GM18873 (cell line): ENCODE data around the gene HMG20A.

ENCODE experiments used
- ATAC-seq: cut with Tn5 transposase; IDR thresholded peaks from one replicate; pipeline ENCODE4 v1.9.1; 2021; ENCODE audit warnings: mild to moderate bottlenecking, moderate library complexity, moderate number of reproducible peaks; ENCODE audit not compliant: unreplicated experiment, low FRiP score

The HMG20A gene

GRCh38 chr15:77473328-77473727, 52.6 kb downstream of the HMG20A start:
- ATAC-seq = no peak

DNA sequence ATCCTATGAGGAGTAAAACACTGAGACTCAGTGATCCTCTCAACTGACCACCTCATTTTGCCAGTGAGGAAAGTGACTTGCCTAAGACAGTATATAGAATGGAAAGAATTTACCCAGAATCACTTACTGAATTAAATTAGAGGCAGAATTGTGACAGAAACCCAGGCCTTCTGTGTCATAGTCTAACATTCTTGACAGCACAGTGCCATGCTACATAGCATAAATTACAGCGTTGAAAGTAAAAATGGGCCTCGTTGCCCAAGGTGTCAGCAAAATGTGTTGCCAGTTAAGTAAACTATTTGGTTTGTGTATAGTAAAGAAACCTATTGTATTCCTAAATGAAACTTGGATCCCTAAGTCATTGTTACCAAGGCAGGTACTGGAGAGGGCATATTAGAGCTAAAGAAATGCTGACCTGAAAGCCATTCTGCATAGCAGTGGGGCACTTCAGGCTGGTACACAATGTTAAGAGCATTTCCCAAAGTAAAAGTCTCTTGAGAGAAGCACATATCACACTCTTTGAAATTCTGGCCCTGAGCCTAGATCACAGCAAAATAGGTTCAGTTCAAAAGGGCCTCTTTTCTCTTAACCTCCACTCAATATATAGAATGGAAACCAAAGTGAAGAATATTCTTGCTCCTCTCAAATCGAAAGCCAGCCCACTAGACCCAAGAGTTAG, 53.8 kb downstream of the HMG20A start:
- ATAC-seq = no peak

GRCh38 chr15:77475001-77475400, 54.3 kb downstream of the HMG20A start:
- ATAC-seq = no peak

- ATAC-seq = no peak
Observed at GRCh38 chr15:77475898-77476297, 55.2 kb downstream of the HMG20A start.

DNA sequence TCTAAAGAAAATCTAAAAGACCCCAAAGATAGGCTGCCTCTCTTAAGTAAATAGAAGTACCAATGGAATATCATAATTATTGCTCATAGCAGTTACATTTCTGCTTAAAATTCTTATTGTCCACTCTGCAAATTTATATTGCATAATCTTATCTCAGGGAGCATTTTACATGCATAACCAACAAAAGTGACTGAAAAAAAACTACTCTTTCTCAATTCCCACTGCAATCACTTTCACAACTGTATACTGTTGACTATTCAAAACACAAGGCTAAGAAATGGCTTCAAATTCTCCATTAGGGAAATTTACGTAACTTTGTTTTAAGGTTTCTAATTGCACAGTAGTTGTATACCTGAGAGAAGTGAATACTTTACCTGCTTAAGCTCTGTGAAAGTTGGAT, 56.3 kb downstream of the HMG20A start:
- no peak for ATAC-seq

DNA sequence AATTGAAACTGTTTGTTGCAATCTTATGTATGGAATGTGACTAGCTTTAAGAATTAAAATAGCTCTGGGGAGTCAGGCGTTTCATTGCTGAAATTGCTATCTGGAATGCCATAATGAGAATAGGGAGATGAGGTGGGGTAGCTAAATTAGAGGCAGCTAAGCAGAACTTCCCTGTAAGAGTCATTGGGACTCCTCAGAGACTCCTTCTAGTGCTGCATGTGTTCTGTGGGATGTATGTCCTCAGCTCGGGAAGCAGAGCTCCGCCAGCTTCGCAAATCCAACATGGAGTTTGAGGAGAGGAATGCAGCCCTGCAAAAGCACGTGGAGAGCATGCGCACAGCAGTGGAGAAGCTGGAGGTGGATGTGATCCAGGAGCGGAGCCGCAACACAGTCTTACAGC, 57.4 kb downstream of the HMG20A start:
- ATAC-seq = no peak

- no peak for ATAC-seq
Observed at GRCh38 chr15:77479015-77479414, 58.3 kb downstream of the HMG20A start.

DNA sequence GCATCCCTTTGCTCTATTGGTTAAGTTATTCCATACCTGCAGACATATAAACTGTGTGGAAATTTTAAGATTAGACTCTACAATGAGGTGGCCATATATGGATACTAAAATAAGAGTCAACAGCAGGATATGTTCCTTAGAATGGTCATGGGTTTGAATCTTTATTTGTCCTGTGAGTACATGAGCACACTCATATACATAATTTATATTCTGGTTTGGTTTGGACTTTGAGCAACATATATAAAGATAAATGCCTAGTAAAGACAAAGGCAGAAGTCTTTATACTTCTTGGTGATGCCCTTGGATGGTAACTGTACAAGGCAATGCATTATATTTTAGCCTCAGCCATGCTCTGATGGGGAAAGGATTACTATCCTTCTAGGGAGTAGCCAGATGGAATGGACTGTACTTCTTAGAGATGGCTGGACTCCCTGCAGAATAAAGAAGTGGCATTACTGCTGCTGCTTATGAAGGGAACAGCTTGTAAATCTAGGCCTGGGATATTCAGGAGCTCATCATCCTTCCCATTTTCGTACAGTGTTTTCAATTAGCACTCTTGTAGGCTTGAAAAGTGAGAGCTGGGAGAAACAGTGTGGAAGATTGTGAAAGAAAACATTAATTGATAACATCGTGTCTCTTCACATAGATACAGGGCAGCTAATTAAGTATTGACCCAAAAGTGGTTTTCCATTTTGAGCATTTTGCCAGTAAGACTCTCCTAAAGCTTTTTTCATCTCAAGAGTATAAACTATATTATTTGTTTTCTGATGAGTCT, 60.4 kb downstream of the HMG20A start:
- no peak for ATAC-seq

DNA sequence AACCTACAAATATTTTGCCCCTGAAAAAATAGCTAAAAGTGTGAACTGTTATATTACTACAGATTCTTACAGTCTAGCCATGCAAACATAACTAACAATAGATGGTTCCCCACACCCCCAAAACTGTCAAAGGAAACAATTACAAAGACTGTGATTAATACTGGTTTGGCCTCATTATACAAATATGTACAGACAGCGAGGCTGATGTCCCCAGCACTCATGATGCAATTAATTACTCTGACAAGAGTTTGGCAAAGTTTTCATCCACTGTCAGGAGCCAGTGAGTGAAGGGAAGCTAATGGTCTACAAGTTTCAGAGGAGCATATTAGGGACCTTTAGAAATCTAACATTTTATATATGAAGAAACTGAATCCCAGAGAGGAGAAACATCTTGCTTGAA, 61.0 kb downstream of the HMG20A start:
- no peak for ATAC-seq

GRCh38 chr15:77482570-77482969, 61.9 kb downstream of the HMG20A start:
- ATAC-seq = no peak

GRCh38 chr15:77483425-77484140, 62.9 kb downstream of the HMG20A start:
- no peak for ATAC-seq

GRCh38 chr15:77484994-77485393, 64.3 kb downstream of the HMG20A start:
- ATAC-seq = no peak

DNA sequence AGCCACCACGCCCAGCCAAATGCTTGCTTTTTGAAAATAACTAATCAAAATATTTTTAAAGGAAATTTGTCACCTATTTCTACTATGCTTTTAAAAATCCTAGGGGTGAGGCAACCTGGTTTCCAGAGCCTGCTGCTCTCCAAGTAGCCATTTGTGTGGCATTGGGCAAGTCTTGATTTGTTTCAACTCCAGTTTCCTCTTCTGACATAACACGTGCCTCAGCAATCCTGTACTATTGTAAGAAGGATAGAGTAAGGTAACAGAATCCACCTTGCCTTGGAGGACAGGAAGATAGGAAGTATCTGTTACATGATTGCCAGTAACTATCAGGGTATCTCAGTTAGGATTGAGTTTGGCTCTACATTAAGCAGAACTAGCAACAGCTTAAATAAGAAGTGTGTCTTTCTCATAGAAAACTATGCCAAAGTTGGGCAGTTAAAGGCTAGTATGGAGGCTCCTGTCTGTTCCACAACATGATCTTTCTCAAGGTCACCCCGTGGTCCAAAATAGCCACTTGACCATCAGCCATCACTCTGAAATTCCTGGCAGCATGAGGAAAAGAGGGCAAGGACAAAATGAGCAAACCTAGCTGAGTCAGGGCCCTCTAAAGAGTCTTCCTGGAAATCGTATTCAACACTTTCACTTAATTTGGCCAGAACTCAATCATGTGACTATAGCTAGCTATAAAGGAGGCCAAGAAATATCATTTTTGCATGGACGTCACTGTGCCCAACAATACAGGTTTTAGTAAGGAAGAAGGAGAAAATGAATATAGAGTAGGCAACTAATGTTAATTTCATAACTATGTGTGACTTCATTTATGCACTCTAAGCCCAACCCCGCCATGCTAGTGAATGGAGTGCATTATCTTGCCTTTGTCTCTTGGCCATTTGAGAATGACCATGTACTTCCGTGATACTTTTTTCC, 66.1 kb downstream of the HMG20A start:
- ATAC-seq = no peak

GRCh38 chr15:77487469-77487842, 66.8 kb downstream of the HMG20A start:
- no peak for ATAC-seq

DNA sequence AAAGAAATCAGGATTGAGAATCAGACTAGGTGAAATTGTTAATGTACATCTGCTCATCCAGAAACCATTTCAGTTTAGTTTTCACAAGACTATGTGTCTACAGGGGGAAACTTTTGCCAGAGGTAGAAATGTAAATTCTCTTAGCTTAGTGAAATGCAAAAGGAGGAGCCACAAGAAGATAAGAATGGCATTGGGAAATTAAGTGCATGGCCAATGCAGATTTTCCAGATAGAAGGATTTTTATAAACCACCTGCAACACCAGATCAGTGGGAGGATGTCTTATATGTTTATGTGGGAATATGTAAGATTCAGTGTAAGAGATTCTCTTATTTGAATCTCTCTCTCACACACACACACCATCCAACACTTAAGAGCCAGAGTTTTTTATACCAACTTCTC, 67.2 kb downstream of the HMG20A start:
- ATAC-seq = no peak

- ATAC-seq = no peak
Observed at GRCh38 chr15:77489647-77490046, 69.0 kb downstream of the HMG20A start.

DNA sequence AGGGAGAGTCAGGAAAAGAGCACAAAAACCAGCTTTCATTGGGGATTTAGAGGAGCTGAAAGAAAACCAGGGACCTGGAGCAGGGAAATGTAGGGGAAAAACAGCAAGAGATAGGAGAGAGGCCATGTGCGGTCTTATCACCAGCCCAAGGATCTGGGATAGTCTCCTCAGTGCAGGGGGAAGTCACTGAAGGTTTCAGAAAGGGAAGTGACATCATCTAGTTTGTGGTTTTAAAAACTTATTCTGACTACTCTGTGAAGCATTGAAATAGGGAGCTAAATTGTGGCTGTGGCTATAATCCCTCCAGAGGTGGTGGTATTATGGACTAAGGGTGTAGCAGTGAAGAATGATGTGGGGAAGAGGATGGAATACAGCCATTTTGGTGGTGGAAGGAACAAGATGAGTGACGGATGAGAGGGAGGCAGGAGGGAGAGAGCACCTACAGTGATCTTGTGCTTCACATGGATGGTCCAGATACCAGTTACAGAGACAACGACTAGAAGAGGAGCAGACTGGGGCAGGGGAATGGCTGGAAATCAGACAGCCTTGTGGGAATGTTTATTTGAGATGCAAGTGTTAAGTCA, 72.7 kb downstream of the HMG20A start:
- peak; percentile 47 for ATAC-seq

- ATAC-seq = no peak
Observed at GRCh38 chr15:77494073-77494867, 73.6 kb downstream of the HMG20A start.

- no peak for ATAC-seq
Observed at GRCh38 chr15:77494964-77495363, 74.3 kb downstream of the HMG20A start.
